ENCODE results near the gene TMEM109. TPM values are rescaled to one million over a fixed set of nuclear protein-coding genes. Genes with fewer than 3 reads are reported as not detected.

TMEM109 gene
- 14.8 and 30.2 TPM in 2 replicates for polyA plus RNA-seq

DNA sequence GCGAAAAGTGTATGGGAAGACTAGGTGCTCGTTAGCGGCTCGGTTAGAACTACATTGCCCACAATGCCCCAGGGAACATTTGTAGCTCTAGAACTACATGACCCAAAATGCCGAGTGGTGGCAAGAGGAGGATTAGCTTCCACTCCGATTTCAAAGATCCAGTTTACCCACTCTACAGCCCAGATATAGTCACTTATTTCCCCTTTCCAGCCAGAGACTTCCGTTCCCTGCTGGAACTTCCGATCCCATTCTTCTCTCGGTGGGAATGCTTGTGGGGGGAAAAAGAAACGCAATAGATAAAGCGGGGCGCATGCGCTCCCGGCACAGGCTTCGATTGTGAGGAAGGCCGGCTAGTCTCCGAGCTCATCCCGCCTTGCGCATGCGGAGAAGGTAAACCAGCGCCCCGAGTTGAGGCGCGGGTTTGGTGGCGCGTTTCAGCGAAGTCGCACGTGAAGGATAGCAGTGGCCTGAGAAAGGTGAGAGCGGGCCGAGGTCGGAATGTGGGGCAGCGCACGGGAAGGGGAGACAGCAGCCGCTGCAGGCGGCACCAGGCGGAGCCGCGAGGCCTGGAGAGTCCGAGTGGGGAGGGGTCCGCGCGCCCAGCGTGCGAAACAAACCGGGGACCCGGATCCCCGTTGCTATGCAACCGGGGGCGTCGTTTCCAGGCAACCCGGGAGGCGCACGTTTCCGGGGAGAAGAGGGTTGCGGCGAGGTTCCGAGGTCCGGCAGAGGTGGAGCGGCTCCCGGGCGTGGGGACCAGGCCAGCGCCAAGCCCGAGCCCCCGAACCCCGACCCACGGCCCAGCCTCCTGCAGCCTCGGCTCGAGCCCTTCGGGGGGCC, at the start of gene TMEM109:
TMEM109 (plus strand) TSS at position 366 of the 840 bp plus-strand sequence. CDS start 5,536 bp downstream, outside the sequence.

GRCh38 chr11:60866911-60867870, 46.8 kb upstream of the TMEM109 start, which contains the start of gene ZP1:
ZP1 (plus strand) TSS chr11:60867542; CDS start chr11:60867562, 20 bp downstream.

DNA sequence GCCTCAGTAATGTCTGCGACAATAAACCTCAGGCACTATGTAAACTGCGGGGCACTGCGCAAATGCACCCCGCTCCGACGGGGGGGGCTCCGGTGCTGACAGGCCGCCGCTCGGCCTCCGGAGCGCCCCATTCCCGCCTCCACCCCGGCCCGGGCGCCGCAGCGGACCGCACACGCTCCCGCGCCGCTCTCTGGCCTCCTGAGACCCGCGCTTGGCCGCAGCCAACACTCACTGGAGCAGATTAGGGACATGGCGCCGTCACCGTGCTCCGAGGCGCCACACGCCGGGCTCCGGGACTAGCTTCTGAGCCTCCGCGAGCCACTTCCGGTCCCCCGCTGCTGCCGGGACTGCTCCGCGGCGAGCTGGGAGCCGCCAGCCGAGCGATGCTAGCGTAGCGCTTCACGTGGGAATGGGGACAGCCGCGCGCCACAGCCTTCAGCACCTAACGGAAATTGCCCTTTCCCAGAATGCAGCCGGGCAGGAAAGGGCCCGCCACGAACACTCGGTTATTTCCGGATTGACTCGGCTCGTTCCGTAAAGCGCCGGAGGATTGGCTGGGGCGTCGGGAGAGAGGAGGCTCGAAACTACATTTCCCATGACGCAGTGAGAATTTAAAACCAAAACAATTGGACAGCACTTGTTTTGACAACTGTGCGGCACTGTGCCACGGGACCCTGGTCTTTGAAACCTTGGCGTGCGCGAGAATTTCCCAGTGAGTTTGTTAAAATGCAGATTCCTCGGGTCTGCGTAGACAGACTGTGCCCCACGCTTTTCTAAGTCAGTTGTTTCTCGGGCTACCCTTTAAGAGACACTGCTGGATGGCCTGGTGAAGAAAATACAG, 7.6 kb upstream of the TMEM109 start, which contains the start of gene PRPF19:
PRPF19 (minus strand) TSS at position 454 of the 841 bp plus-strand sequence; CDS start at position 251, 203 bp downstream.

DNA sequence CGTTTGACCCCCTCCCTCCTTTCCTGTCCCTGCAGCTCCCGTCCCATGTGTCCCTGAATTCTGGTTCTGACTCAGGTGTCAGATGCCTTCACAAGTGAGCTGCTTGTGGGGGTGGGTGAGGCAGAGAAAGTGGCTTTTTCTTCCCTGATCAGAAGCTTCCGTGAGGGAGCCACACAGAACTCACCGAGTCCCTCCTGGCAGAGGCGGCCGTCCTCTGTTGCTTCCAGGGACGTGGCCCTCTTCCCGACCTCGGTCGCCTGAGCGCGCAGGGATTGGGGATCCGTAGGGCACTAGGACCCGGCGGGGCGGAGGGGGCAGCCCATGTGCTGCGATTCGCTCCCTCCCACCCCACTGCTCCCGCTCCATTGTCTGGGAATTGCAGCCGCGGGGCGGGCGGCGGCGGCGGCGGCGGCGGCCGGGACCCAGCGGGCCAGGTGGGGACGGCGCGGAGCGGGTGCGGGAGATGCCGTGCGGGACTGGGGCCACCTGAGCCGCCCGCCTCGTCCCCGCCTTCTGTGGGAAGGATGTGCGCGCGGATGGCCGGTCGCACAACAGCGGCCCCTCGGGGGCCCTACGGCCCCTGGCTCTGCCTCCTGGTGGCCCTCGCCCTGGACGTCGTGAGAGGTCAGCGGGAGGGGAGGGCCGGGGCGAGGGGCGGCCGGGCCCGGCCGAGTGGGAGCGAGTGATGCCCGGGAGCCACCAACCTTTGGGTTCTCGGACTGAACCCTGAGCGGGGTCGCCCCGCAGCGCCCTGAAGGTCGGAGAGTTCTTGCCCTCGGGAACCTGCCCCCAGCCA, 10.3 kb downstream of the TMEM109 start, which contains the start of gene TMEM132A:
TMEM132A (plus strand) TSS at position 351 of the 796 bp plus-strand sequence; CDS start at position 525, 174 bp downstream.

DNA sequence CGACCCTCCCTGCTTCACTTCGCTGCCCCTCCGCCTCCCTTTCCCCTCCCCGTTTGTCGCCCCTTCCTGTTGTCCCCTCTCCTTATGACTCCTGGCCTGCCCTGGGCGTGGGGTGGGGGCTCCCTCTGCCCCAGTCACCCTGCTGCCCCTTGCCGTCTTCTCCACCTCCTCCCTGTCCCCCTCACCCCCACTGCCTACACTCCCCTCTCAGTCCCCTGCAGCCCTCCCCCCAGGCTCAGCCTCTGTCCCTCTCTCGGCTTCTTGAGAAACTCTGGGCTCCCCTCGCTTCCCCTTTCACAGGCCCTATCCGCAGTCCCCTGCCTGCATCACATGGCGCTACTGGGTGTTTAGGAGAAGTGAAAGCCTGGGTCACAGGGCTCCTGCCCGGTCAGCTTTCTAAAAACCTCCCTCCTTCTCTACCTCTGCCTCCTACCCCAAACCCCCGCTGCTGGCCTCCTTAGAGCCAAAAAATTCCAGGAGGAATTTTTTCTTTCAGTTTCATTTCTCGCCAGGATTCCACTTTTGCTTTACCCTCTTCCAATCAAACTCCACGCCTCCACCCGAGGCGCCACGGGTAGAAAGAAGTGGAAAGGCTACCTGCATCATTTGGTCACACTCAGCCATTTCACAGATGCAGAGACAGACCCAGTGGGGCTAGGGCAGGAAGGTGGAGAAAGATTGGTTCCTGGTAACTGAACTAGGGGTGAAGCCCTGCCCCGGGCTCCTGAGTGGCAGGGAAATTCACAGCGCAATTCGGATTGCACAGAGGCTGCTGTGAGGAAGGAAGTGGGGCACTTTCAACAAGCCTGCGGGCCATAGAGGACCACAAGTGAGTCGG, 38.2 kb downstream of the TMEM109 start, which contains the start of gene SLC15A3:
SLC15A3 (minus strand) TSS at position 273 of the 838 bp plus-strand sequence. CDS start 625 bp downstream, outside the sequence.

DNA sequence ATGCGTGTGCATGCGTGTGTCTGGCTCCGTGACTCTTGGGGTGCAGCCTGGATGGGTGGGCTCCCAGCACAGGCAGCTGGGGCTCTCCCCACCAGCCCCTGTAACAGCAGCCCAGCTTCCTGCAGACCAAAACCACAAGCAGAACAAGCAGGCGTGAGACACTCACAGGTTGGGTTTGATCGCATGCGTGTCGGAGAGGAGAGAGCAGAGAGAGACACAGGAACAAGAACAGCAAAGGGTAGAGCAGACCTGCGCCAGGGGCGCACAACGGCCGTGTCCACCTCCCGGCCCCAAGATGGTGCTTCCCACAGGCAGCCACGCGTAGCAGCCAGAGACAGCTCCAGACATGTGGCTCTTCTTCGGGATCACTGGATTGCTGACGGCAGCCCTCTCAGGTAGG, 57.6 kb downstream of the TMEM109 start, which contains the start of gene CD6:
CD6 (plus strand) TSS at position 161 of the 400 bp plus-strand sequence; CDS start at position 347, 186 bp downstream.

Other genes starting within 250 kb of the TMEM109 start
- gene MS4A8, start 214.5 kb upstream of the TMEM109 start, polyA plus RNA-seq, result 1.8 TPM in 1 of 2 replicates, not detected in the other
- not detected in 2 replicates for gene MS4A18, start 189.4 kb upstream of the TMEM109 start, polyA plus RNA-seq
- not detected in 2 replicates for gene MS4A15, start 157.3 kb upstream of the TMEM109 start, polyA plus RNA-seq
- gene MS4A10, start 128.8 kb upstream of the TMEM109 start, polyA plus RNA-seq, result not detected in 2 replicates
- gene CCDC86, start 72.0 kb upstream of the TMEM109 start, polyA plus RNA-seq, result 1.3 and 4.2 TPM in 2 replicates
- gene PTGDR2, start 58.2 kb upstream of the TMEM109 start, polyA plus RNA-seq, result 0.08 and 0.11 TPM in 2 replicates
- gene ZP1, start 46.6 kb upstream of the TMEM109 start, polyA plus RNA-seq, result not detected in 2 replicates
- gene PRPF19, start 7.6 kb upstream of the TMEM109 start, polyA plus RNA-seq, result 16.9 and 29.6 TPM in 2 replicates
- gene TMEM132A, start 10.3 kb downstream of the TMEM109 start, polyA plus RNA-seq, result 44.5 and 82.8 TPM in 2 replicates
- gene SLC15A3, start 38.0 kb downstream of the TMEM109 start, polyA plus RNA-seq, result 0.83 TPM in 1 of 2 replicates, not detected in the other
- gene CD6, start 57.5 kb downstream of the TMEM109 start, polyA plus RNA-seq, result not detected in 2 replicates
- not detected in 2 replicates for gene CD5, start 188.3 kb downstream of the TMEM109 start, polyA plus RNA-seq
- 1.6 and 1.7 TPM in 2 replicates for gene VPS37C, start 247.3 kb downstream of the TMEM109 start, polyA plus RNA-seq

Data from Purkinje cell (primary cell).